CD4-positive, CD25-positive, alpha-beta regulatory T cell (primary cell): ENCODE results near the gene MEGF11. TPM values are rescaled to one million over a fixed set of nuclear protein-coding genes. Genes with fewer than 3 reads are reported as not detected.

Source experiments
- ATAC-seq, 2 donors: fragments of 150-1000 bp; cut with Tn5 transposase; one replicate each; pipeline ENCODE4 v1.10.0; 2021; ENCODE audit warnings: low read depth in 2 of 2, moderate number of reproducible peaks in 2 of 2, moderate library complexity in 1 of 2
- DNase-seq, 3 donors: peaks; one replicate each; pipeline versions ENCODE4 v3.0.0 to v3.0.0-alpha.2; 2012 to 2022; ENCODE audit warnings: mixed read lengths in 1 of 3
- H3K27ac ChIP-seq: one replicate; pipeline ENCODE4 v1.7.0; 2013; ENCODE audit warnings: mild to moderate bottlenecking, low read length; ENCODE audit not compliant: insufficient read depth, poor library complexity, severe bottlenecking
- H3K27me3 ChIP-seq: one replicate; pipeline ENCODE4 v1.7.0; 2013; ENCODE audit warnings: low read length; ENCODE audit not compliant: control insufficient read depth, insufficient read depth
- H3K36me3 ChIP-seq: one replicate; pipeline ENCODE4 v1.7.0; 2013; ENCODE audit warnings: mild to moderate bottlenecking, low read length, moderate library complexity; ENCODE audit not compliant: control insufficient read depth, insufficient read depth
- H3K4me1 ChIP-seq: 2 replicates; pipeline ENCODE4 v1.7.0; 2013; ENCODE audit warnings: mild to moderate bottlenecking, low read length; ENCODE audit not compliant: insufficient read depth, control insufficient read depth, poor library complexity, severe bottlenecking
- H3K4me3 ChIP-seq: one replicate; pipeline ENCODE4 v1.7.0; 2013; ENCODE audit warnings: low read depth, mild to moderate bottlenecking, low read length, moderate library complexity
- H3K9me3 ChIP-seq, 2 experiments: 1 replicate in 1 of 2; 2 replicates in 1 of 2; pipeline ENCODE4 v1.7.0; 2013; ENCODE audit warnings: low read length in 2 of 2, mild to moderate bottlenecking in 1 of 2, moderate library complexity in 1 of 2; ENCODE audit not compliant: control insufficient read depth in 2 of 2
- H3K27ac Mint-ChIP-seq, 3 donors: one replicate each; pipeline ENCODE4 v1.8.0; 2020 to 2022; ENCODE audit warnings: mild to moderate bottlenecking in 3 of 3, mixed read lengths in 3 of 3, moderate library complexity in 2 of 3
- H3K27me3 Mint-ChIP-seq: one replicate; pipeline ENCODE4 v1.8.0; 2022; ENCODE audit warnings: mild to moderate bottlenecking, mixed read lengths
- H3K36me3 Mint-ChIP-seq: one replicate; pipeline ENCODE4 v1.8.0; 2020; ENCODE audit warnings: mixed read lengths
- H3K4me1 Mint-ChIP-seq, 4 donors: one replicate each; pipeline ENCODE4 v1.8.0; 2020 to 2022; ENCODE audit warnings: mixed read lengths in 4 of 4, mild to moderate bottlenecking in 1 of 4
- H3K4me3 Mint-ChIP-seq, 4 donors: one replicate each; pipeline ENCODE4 v1.8.0; 2020 to 2022; ENCODE audit warnings: mild to moderate bottlenecking in 4 of 4, mixed read lengths in 4 of 4, moderate library complexity in 3 of 4
- H3K9me3 Mint-ChIP-seq, 7 donors: one replicate each; pipeline ENCODE4 v1.8.0; 2020 to 2022; ENCODE audit warnings: mixed read lengths in 7 of 7, mild to moderate bottlenecking in 3 of 7, moderate library complexity in 2 of 7
- polyA plus RNA-seq, 4 donors: library from polyadenylated mRNA; unstranded; fragments of 300-500 nt; fragmentation: Illumina TruSeq; gene quantifications; one replicate each; pipeline ENCODE4 v1.2.3, GENCODE V29; 2021
- total RNA-seq: library from RNA; stranded (reverse); gene quantifications from one replicate; pipeline ENCODE4 v1.2.3, GENCODE V29; 2022

The MEGF11 gene
- total and polyA plus RNA-seq, 5 donors from 2014 or later, result 0.02 to 0.29 (median 0.21) TPM; not detected in 2

DNA sequence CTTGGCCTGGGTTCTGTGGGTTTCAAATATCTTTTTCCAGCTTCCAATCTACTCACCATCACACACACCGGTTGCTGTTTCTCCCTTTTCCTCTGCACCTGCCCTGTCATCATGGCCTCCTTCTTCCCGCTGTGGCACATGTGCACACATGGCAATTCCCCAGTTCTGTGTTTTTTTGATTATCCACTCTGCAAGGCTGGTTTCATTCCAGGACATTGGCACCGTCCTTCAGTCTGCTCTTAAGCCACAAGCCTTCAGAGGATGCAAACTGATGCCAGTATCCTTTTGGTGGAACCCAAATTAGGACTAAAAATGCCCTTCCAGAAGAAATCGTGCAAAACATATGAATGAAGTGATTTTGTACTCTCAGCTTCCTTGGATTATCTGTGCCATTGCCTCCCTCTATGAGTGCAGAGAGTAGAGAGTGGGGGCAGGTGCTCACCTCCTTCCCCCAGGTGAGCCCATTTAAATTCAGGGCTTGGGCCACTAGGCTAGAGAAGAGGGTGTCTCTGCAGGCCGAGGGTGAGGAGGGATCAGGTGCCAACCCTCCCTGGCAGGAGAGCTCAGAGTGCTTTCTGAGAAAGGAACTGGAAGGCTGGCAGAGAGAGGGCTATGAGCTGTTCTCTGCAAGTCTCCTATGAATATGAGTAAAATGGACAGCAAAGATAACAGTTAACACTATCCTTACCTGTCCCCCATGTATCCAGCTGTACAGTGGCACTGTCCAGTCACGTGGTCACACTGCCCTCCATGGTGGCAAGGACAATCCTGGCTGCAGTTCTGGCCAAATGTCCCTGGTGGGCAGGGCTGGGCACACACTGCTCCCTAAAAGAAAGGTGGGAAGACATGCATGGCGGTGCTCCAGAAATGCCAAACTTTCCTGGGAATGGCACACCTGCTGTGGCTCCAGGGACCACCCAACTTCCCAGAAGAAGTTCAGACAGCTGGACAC lies 283.4 kb downstream of the MEGF11 start:
- Mint-ChIP-seq H3K4me1 (peaks cover 0 to 5% (median 0%) of the 10 kb centered on the region in 4 donors), H3K4me3 (no peak overlapping the region), H3K27ac (no peak overlapping the region), H3K27me3 (peaks cover 66% of the 10 kb centered on the region), H3K36me3 (no peaks in the 10 kb centered on the region), H3K9me3 (peaks cover 0 to 3% (median 0%) of the 10 kb centered on the region in 7 donors)
- Histone ChIP-seq H3K27ac (no peak overlapping the region), H3K27me3 (peaks cover 17% of the 10 kb centered on the region), H3K9me3 (no peaks in the 10 kb centered on the region), H3K4me3 (no peak overlapping the region), H3K36me3 (no peaks in the 10 kb centered on the region), H3K4me1 (no peaks in the 10 kb centered on the region)
- DNase-seq (no peak), ATAC-seq (no peak)

DNA sequence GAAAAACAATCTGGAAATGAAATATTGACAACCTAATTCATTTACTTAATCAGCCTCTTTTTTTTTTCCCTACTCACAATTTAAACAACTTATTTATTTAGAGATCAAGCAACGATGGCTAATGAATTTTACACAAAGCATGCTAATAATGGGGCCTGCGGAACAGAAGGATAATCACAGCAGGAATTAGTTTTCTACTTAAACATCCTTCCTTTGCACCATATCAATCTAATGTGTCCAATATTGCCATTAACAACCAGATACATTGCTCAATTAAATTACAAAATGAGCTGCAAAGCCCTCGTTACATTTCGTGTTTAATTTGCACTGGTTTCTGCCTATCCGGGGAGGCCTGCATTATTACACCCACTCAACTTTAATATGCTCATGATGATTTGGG lies 285.0 kb downstream of the MEGF11 start:
- H3K9me3 ChIP-seq, result no peaks in the 10 kb centered on the region
- DNase-seq (no peak), ATAC-seq (no peak)
- Mint-ChIP-seq H3K9me3 (peaks cover 0 to 3% (median 0%) of the 10 kb centered on the region in 7 donors), H3K27ac (no peak overlapping the region), H3K4me1 (peaks cover 0 to 5% (median 0%) of the 10 kb centered on the region in 4 donors), H3K27me3 (peaks cover 60% of the 10 kb centered on the region), H3K36me3 (no peaks in the 10 kb centered on the region), H3K4me3 (no peak overlapping the region)
- H3K27me3 ChIP-seq, result peaks cover 12% of the 10 kb centered on the region
- H3K36me3 ChIP-seq, result no peaks in the 10 kb centered on the region
- no peak overlapping the region for H3K27ac ChIP-seq
- H3K4me1 ChIP-seq, result no peaks in the 10 kb centered on the region
- H3K4me3 ChIP-seq, result no peak overlapping the region

DNA sequence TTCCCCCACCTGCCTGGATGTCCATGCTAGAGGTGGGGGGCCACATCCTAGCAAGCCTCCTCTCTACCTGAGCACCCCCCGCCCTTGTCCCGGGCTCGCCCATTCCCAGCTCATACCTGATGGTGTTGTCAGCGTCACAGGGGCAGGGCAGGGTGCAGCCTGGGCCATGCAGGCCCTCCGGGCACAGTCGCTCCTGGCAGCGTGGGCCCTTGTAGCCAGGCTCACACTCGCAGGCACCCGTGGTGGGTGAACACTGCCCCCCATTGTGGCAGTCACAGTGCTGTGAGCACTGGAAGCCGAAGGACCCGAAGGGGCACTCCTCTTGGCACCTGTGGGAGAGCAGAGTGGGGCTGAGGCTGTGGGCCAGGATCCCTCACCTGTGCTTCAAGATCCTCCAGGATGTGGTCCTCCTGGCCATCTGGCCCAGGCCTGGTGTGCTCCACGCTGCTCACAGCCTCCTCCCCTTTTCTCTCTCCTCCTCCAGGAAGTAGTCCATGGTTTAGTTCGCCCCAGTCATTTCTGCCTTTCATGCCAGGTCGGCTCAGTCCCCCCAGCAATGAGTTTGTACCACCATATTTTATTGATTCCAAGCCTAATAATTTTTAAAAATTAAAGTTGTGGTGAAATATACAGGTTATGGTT lies 288.6 kb downstream of the MEGF11 start:
- no peaks in the 10 kb centered on the region for H3K4me1 Mint-ChIP-seq
- Histone ChIP-seq H3K4me3 (no peak overlapping the region), H3K4me1 (no peaks in the 10 kb centered on the region), H3K9me3 (no peaks in the 10 kb centered on the region), H3K36me3 (no peaks in the 10 kb centered on the region), H3K27ac (no peak overlapping the region), H3K27me3 (peaks cover 6% of the 10 kb centered on the region)
- no peaks in the 10 kb centered on the region for H3K9me3 Mint-ChIP-seq
- H3K36me3 Mint-ChIP-seq, result no peaks in the 10 kb centered on the region
- no peak overlapping the region for H3K4me3 Mint-ChIP-seq
- DNase-seq (no peak), ATAC-seq (no peak)
- H3K27me3 Mint-ChIP-seq, result peaks cover 44% of the 10 kb centered on the region
- H3K27ac Mint-ChIP-seq, result no peak overlapping the region

DNA sequence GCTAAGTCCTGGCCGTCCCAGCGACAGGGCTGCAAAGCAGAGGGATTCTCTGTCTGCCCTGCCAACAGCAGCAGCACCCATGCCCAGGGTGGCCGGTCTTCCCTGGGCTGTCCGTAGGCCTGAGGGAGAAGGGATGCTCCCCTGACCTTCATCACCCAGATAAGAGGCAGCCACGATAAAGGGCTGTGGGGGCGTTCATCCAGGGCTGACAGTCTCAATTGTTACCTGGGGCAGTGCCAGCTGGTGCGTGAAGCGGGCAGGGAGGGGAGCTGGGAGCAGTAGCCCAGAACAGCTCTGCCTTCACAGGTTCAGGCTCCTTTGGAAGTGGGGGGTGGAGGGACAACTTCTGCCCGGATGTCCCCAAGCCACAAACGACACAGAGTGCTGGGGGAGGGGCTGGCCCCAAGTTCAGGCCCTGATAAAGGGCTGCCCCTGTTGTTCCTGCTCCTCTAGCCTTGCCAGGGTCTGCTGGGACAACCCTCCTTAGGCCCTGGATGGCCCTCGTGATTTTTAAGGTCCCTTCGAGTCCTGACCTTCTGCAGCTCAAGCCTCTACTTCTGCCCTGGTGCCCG lies 289.6 kb downstream of the MEGF11 start:
- Mint-ChIP-seq H3K36me3 (no peaks in the 10 kb centered on the region), H3K27ac (no peak overlapping the region), H3K4me1 (no peaks in the 10 kb centered on the region), H3K9me3 (no peaks in the 10 kb centered on the region), H3K4me3 (no peak overlapping the region), H3K27me3 (peaks cover 46% of the 10 kb centered on the region)
- no peaks in the 10 kb centered on the region for H3K36me3 ChIP-seq
- no peak overlapping the region for H3K27ac ChIP-seq
- H3K4me1 ChIP-seq, result no peaks in the 10 kb centered on the region
- H3K27me3 ChIP-seq, result peaks cover 7% of the 10 kb centered on the region
- H3K9me3 ChIP-seq, result no peaks in the 10 kb centered on the region
- DNase-seq (no peak), ATAC-seq (no peak)
- no peak overlapping the region for H3K4me3 ChIP-seq

DNA sequence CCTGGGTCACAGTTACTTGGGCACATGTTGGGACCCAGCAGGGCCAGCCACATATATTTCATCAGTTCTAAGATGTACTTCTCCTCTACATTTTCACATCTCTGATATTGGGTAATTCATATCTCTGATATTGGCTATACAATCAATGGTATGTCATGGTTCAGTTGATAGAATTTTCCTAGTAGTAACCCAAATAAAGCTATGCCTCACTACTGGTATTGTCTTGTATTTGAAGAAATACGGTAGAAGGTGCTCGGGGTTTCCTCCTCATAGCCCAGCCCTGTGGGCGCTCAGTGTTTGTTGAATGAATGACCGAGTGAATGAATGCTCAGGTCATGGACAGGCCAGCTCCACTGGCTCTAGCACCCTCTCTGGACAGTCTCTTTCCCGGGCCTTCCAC lies 290.2 kb downstream of the MEGF11 start:
- Histone ChIP-seq H3K4me3 (no peak overlapping the region), H3K36me3 (no peaks in the 10 kb centered on the region), H3K4me1 (no peaks in the 10 kb centered on the region), H3K9me3 (no peaks in the 10 kb centered on the region), H3K27me3 (peaks cover 7% of the 10 kb centered on the region), H3K27ac (no peak overlapping the region)
- Mint-ChIP-seq H3K27me3 (peaks cover 50% of the 10 kb centered on the region), H3K36me3 (no peaks in the 10 kb centered on the region), H3K4me1 (no peaks in the 10 kb centered on the region), H3K27ac (no peak overlapping the region), H3K9me3 (no peaks in the 10 kb centered on the region), H3K4me3 (no peak overlapping the region)
- ATAC-seq (no peak), DNase-seq (no peak)

DNA sequence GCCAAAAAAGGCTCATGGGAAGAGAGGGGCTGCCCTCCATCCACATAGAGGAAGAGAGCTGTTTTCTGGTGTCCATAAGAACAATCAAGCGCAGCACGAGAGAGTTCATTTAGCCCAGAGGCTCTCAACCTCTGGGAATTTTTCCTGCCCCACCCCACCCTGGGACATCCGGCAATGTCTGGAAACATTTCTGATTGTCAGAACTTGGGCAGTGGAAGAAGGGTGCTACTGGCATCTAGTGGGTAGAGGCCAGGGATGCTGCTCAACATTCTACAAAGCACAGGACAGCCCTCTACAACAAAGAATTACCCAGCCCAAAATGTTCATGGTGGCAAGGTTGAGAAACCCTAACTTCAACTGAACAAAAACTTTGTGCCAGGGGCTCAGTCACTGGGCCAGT lies 291.4 kb downstream of the MEGF11 start:
- Histone ChIP-seq H3K36me3 (no peaks in the 10 kb centered on the region), H3K9me3 (no peaks in the 10 kb centered on the region), H3K27ac (no peak overlapping the region), H3K4me1 (no peaks in the 10 kb centered on the region), H3K4me3 (no peak overlapping the region), H3K27me3 (peaks cover 6% of the 10 kb centered on the region)
- H3K27ac Mint-ChIP-seq, result no peak overlapping the region
- no peak for DNase-seq
- no peaks in the 10 kb centered on the region for H3K36me3 Mint-ChIP-seq
- H3K9me3 Mint-ChIP-seq, result no peaks in the 10 kb centered on the region
- H3K4me1 Mint-ChIP-seq, result no peaks in the 10 kb centered on the region
- no peak overlapping the region for H3K4me3 Mint-ChIP-seq
- ATAC-seq, result no peak
- peaks cover 40% of the 10 kb centered on the region for H3K27me3 Mint-ChIP-seq

DNA sequence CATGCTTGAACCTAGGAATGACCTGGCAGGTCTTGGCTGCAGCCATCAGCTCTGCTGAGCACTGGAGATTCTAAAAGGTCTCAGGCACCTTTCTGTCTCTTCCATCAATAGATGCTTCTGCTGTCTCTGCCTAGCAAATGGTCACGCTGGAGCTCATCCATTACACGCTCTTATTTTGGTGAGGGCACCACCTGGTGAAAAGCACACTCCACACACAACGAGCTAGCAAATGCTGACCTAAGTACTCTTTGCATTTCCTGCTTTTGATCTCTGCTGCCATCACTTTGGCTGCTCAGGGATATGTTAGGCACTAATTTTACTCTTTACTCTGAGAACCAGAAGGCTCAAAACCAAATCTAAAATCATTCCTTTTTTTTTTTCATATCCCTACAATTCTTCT lies 293.0 kb downstream of the MEGF11 start:
- Mint-ChIP-seq H3K36me3 (no peaks in the 10 kb centered on the region), H3K4me1 (no peaks in the 10 kb centered on the region), H3K27ac (no peak overlapping the region), H3K27me3 (peaks cover 31% of the 10 kb centered on the region), H3K9me3 (no peaks in the 10 kb centered on the region), H3K4me3 (no peak overlapping the region)
- no peaks in the 10 kb centered on the region for H3K9me3 ChIP-seq
- H3K36me3 ChIP-seq, result no peaks in the 10 kb centered on the region
- H3K27me3 ChIP-seq, result peaks cover 6% of the 10 kb centered on the region
- peak in 1 of 2 donors; percentile 26 for ATAC-seq
- no peaks in the 10 kb centered on the region for H3K4me1 ChIP-seq
- H3K27ac ChIP-seq, result no peak overlapping the region
- H3K4me3 ChIP-seq, result no peak overlapping the region
- DNase-seq, result peak in 1 of 3 donors; percentile 14
